ENCODE data around the gene HNRNPF. TPM values are rescaled to one million over a fixed set of nuclear protein-coding genes. Genes with fewer than 3 reads are reported as not detected.

HNRNPF gene
- total RNA-seq, 1 experiment from 2014 or later = 358 TPM

DNA sequence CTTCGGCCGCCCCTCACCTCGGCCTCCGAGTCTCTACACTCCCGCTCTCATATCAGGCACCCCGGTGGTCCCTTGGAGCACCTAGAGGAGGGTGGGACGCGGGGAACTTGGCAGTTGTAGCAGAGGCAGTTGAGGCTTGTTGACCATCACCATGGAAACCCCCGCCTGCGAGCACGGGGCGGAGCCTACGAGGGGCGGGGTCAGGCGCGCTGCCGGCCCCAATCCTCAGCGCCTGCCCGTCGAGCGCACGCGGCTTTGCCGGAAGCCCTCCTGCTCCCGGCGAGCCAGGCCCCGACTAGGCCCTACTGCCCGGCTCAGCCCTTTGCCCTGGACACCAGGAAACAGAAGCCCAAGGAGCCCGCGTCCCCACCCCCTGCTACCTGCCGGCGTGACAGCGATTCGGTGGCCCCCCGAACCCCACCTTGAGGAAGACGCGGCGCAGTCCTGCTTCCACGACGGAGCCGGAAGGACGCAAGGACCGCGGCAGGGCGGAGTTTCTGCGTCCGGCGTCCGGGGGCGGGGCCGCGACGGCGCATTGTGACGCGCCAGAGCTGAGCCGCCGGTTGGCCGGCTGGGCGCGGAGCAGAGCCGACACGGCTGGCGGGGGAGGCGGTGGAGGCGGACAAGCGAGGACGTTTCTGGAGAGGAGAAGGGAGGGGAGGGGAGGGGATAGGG lies at the start of gene HNRNPF (continued):
- TF ChIP-seq FOXP1 (CRISPR knock-in tag; IDR thresholded peaks at IDR 0.05; ENCODE audit: borderline replicate concordance) (peak; percentile 85), HMGXB4 (CRISPR knock-in tag; IDR thresholded peaks at IDR 0.05) (peak; percentile 76; the same call in 1 of the 2 replicates), FOXK1 (CRISPR knock-in tag; IDR thresholded peaks at IDR 0.05) (peak; percentile 83), MYBL2 (CRISPR knock-in tag; IDR thresholded peaks at IDR 0.05) (peak; percentile 93), SOX15 (CRISPR knock-in tag; IDR thresholded peaks at IDR 0.05) (no peak), RELA (CRISPR knock-in tag; IDR thresholded peaks at IDR 0.05; ENCODE audit: borderline replicate concordance) (peak; percentile 76; the same call in 1 of the 2 replicates), ZNF232 (CRISPR knock-in tag; IDR thresholded peaks at IDR 0.05) (peak; percentile 70; the same call in 1 of the 2 replicates), CREM (CRISPR knock-in tag; IDR thresholded peaks at IDR 0.05) (peak; percentile 86), FOXP4 (CRISPR knock-in tag; IDR thresholded peaks at IDR 0.05) (peak; percentile 88), E2F4 (CRISPR knock-in tag; IDR thresholded peaks at IDR 0.05; ENCODE audit: borderline replicate concordance, low read depth) (peak; percentile 71; the same call in 1 of the 2 replicates), ESRRA (CRISPR knock-in tag; IDR thresholded peaks at IDR 0.05; ENCODE audit: borderline replicate concordance) (peak; percentile 86; the same call in 1 of the 2 replicates), E2F5 (CRISPR knock-in tag; IDR thresholded peaks at IDR 0.05) (peak; percentile 81; the same call in 1 of the 2 replicates), TEAD4 (CRISPR knock-in tag; IDR thresholded peaks at IDR 0.05) (peak; percentile 75; the same call in 1 of the 2 replicates), TCF7 (CRISPR knock-in tag; IDR thresholded peaks at IDR 0.05; ENCODE audit: low read depth) (0 out of 2 replicates have a peak, but pooled peaks have one; percentile 49), GABPB1 (CRISPR knock-in tag; IDR thresholded peaks at IDR 0.05) (peak; percentile 81), CTCF (IDR thresholded peaks at IDR 0.05) (no peak), CDX4 (CRISPR knock-in tag; IDR thresholded peaks at IDR 0.05; ENCODE audit: borderline replicate concordance) (no peak), NFYB (CRISPR knock-in tag; conservative IDR thresholded peaks at IDR 0.05; ENCODE audit: low read depth) (peak; percentile 36; the same call in 1 of the 2 replicates), PRDM15 (CRISPR knock-in tag; IDR thresholded peaks at IDR 0.05) (no peak; the same call in 1 of the 2 replicates), HMGA2 (CRISPR knock-in tag; IDR thresholded peaks at IDR 0.05) (no peak)
- TF ChIP-seq, protein P1, sequence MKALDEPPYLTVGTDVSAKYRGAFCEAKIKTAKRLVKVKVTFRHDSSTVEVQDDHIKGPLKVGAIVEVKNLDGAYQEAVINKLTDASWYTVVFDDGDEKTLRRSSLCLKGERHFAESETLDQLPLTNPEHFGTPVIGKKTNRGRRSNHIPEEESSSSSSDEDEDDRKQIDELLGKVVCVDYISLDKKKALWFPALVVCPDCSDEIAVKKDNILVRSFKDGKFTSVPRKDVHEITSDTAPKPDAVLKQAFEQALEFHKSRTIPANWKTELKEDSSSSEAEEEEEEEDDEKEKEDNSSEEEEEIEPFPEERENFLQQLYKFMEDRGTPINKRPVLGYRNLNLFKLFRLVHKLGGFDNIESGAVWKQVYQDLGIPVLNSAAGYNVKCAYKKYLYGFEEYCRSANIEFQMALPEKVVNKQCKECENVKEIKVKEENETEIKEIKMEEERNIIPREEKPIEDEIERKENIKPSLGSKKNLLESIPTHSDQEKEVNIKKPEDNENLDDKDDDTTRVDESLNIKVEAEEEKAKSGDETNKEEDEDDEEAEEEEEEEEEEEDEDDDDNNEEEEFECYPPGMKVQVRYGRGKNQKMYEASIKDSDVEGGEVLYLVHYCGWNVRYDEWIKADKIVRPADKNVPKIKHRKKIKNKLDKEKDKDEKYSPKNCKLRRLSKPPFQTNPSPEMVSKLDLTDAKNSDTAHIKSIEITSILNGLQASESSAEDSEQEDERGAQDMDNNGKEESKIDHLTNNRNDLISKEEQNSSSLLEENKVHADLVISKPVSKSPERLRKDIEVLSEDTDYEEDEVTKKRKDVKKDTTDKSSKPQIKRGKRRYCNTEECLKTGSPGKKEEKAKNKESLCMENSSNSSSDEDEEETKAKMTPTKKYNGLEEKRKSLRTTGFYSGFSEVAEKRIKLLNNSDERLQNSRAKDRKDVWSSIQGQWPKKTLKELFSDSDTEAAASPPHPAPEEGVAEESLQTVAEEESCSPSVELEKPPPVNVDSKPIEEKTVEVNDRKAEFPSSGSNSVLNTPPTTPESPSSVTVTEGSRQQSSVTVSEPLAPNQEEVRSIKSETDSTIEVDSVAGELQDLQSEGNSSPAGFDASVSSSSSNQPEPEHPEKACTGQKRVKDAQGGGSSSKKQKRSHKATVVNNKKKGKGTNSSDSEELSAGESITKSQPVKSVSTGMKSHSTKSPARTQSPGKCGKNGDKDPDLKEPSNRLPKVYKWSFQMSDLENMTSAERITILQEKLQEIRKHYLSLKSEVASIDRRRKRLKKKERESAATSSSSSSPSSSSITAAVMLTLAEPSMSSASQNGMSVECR (CRISPR knock-in tag; IDR thresholded peaks at IDR 0.05; ENCODE audit: borderline replicate concordance) = peak; percentile 83; the same call in 1 of the 2 replicates
